Cardiac fibroblast (primary cell): ENCODE measurements around the gene SYNGR1.
"Not testable (repeated sequence)": the region's sequence is repeated elsewhere in the genome, so short reads cannot be mapped to it uniquely, and the experiment has no call there.

Experiments used
- DNase-seq, 2 donors: peaks; one replicate each; pipeline versions ENCODE4 v3.0.0 to v3.0.0-alpha.2; 2010; ENCODE audit warnings: low read depth in 2 of 2
- H3K4me3 ChIP-seq, 2 donors: replicated peaks in 1 of 2; 1 replicate in 1 of 2; 2 replicates in 1 of 2; pipeline ENCODE4 v1.5.1; 2011; ENCODE audit warnings: low read depth in 2 of 2, low read length in 2 of 2, mild to moderate bottlenecking in 2 of 2, moderate library complexity in 1 of 2
- TF ChIP-seq, protein P1 (sequence below): IDR thresholded peaks from one replicate; pipeline ENCODE4 v1.5.1; 2011; ENCODE audit warnings: low read depth, mild to moderate bottlenecking, low read length, inconsistent platforms

SYNGR1 gene

DNA sequence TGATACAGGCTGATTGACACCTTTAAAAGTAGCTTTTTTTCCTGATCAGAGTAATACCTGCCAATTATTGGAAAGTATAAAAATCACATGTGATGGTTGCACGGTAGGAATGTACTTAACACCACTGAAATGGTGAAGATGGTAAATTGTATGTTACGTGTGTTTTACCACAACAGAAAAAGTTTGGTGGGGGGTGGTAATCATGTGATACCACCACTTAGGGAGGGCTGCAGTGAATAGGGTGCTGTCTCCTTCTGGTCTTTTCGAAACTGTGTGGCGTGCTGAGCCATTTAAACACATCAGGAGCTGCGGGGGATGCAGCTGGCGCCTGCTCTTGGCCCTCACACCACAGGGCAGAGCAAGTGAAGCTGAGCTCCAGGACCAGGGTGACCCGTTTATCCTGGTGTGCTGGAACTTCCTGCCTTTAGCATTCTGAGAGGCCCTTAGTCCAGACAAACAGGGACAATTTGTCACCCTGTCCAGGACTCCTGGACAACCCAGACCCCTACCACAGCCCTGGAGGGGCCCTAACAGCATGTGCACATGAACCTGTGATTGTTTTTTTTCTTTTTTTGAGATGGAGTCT, 2.6 kb downstream of the SYNGR1 start:
- TF ChIP-seq, protein P1, sequence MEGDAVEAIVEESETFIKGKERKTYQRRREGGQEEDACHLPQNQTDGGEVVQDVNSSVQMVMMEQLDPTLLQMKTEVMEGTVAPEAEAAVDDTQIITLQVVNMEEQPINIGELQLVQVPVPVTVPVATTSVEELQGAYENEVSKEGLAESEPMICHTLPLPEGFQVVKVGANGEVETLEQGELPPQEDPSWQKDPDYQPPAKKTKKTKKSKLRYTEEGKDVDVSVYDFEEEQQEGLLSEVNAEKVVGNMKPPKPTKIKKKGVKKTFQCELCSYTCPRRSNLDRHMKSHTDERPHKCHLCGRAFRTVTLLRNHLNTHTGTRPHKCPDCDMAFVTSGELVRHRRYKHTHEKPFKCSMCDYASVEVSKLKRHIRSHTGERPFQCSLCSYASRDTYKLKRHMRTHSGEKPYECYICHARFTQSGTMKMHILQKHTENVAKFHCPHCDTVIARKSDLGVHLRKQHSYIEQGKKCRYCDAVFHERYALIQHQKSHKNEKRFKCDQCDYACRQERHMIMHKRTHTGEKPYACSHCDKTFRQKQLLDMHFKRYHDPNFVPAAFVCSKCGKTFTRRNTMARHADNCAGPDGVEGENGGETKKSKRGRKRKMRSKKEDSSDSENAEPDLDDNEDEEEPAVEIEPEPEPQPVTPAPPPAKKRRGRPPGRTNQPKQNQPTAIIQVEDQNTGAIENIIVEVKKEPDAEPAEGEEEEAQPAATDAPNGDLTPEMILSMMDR: no peak
- no peak for DNase-seq
- H3K4me3 ChIP-seq: no peak overlapping the region

DNA sequence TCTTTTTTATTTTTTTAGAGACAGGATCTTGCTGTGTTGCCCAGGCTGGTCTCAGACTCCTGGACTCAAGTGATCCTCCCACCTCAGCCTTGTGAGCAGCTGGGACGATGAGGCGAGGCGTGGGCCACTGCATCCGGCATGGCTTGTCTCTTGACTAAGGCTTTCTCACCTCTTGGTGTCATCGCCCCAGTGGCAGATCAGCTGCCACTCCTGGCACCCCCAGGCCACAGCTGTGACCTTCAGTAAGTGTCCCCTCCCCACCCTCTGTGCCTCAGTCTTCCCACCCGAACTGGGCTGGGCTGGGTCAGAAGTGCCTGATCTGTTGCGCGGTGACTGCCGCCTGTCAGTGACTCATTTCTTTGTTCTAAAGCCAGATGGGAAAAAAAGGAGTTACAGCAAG, 3.6 kb downstream of the SYNGR1 start:
- H3K4me3 ChIP-seq: no peak overlapping the region
- TF ChIP-seq, protein P1: no peak
- peak in 1 of 2 donors; percentile 31 for DNase-seq

DNA sequence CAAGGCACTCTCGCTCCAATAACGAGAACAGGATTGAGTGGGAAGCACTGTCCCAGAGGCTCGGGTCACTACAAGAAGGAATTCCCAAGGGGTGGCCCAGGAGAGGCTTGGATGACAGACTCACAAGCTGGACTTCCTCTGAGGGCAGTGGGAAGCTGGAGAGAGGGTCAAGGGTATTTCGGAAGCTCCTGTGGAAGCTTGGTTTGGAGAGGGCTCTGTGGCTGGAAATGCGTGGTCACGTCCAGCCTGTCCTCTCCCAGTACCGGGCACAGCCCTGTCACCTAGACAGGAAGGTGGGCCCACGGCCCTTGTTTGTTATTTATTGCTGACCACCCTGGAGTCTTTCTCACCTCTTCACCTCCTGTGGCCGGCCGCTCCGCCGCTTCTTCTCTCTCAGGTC, 5.3 kb downstream of the SYNGR1 start:
- TF ChIP-seq, protein P1: no peak
- no peak for DNase-seq
- no peak overlapping the region for H3K4me3 ChIP-seq

GRCh38 chr22:39355805-39356204, 6.0 kb downstream of the SYNGR1 start:
- not testable (repeated sequence) for H3K4me3 ChIP-seq, DNase-seq

DNA sequence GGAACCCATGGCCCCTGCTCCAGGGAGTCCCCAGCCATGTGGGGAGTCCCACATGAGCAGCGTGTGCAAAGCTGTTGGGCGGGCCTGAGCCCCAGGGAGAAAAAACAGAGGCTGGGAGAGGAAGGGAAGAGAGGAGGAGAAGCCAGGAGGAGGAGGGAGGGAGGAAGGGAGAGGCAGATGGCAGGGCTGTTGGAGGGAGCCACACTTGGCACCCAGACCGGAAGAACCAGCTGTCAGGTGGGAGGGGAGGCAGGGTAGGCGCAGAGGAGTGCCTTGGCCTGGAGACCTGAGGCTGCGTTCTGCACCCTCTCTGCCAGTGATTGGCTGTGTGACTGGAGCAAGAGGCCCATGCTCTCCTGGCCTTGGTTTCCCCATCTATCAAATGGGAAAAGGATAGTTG, 6.7 kb downstream of the SYNGR1 start:
- TF ChIP-seq, protein P1: no peak
- DNase-seq: no peak
- no peak overlapping the region for H3K4me3 ChIP-seq

GRCh38 chr22:39357110-39358108, 7.6 kb downstream of the SYNGR1 start:
- H3K4me3 ChIP-seq, DNase-seq: not testable (repeated sequence)

DNA sequence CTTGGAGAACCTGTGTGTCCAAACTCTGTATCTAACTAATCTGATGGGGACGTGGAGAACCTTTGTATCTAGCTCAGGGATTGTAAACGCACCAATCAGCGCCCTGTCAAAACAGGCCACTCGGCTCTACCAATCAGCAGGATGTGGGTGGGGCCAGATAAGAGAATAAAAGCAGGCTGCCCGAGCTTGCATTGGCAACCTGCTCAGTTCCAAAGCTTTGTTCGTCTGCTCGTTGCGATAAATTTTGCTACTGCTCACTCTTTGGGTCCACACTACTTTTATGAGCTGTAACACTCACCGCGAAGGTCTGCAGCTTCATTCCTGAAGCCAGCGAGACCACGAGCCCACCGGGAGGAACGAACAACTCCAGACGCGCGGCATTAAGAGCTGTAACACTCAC, 8.4 kb downstream of the SYNGR1 start:
- DNase-seq, H3K4me3 ChIP-seq: not testable (repeated sequence)

DNA sequence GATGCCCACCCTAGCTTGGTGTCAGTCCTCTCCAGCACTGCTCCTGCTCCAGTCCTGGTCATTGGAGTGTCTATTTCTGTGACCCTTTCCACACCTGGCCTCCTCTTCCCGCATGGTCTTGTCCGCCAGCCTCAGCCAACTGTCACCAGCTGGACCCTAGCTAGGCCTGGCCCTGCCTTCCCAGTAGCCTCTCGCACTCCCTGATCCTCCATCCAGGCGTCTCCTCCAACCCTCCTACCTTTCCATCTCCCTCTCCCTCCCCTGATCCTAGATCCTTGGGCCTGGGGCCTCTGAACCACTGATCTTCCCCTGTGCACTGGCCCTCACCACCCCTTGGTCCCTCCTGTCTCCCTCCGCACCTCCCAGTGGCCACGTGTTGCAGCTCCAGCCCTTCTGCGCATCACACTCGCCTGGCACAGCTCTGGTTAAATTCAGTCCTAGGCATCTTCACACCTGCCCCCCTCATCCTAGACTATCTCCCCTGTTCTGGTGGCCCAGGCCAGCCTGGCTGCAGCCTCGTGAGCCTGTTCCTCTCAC, 9.9 kb downstream of the SYNGR1 start:
- no peak overlapping the region for H3K4me3 ChIP-seq
- TF ChIP-seq, protein P1: no peak
- no peak for DNase-seq
